GM19035 (cell line): Measurements from ENCODE around the gene ORM1.
"Not testable (repeated sequence)": the region's sequence is repeated elsewhere in the genome, so short reads cannot be mapped to it uniquely, and the experiment has no call there.

ENCODE experiments used
- ATAC-seq: cut with Tn5 transposase; IDR thresholded peaks from one replicate; pipeline ENCODE4 v1.9.1; 2021; ENCODE audit not compliant: unreplicated experiment

Gene ORM1

DNA sequence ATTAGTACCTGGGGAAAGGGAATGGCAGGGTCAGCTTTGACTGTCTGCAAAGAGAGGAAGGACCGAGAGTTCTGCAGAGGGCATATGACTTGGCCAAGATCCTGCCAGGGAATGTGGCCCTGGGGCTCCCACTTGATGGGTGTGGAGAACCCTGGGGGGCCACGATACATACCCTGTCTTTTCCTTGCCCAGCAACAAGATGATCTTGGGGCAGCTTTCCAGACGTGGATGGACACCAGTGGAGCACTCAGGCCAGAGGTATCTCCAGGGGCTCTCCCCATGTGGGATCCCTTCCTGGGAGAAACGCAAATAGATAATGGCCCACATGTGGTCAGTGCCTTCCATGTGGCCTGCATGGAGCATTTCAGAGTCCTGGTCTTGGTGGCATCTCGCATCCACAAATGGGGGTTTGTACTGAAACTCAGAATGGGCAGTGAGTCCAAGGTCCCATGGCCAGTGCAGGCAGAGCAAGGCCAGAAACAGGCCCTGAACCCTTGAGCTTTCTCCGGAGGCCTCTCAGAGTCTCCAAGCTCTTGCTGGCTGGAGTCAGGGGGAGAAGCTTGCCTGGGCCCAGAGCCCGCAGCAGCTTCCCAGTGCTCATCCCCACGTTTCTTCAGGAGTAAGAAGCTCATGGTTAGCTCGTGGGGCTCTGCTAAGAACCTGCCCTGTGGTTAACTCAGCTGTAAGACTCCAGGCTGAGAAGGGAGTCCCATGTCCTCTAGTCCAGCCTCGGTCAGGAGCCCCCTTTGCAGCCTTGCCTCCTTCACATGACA, 18.3 kb upstream of the ORM1 start:
- no peak for ATAC-seq

DNA sequence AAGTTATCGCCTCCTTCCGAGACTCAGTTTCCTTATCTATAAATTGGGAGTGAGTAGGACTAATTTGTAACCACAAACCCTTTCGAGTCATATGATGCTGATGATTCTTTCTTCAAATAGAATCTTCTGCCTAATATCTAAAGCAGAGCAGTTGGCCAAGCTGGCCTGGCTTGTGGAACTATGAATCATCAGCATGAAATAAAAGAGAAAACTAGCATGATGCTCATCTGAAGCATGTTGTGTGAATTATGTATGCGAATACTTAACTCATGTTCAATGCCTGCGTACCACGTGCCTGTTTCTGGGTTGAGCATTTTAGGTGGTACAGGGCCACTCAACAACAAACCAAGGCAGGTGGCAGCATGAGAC, 15.0 kb upstream of the ORM1 start:
- no peak for ATAC-seq

DNA sequence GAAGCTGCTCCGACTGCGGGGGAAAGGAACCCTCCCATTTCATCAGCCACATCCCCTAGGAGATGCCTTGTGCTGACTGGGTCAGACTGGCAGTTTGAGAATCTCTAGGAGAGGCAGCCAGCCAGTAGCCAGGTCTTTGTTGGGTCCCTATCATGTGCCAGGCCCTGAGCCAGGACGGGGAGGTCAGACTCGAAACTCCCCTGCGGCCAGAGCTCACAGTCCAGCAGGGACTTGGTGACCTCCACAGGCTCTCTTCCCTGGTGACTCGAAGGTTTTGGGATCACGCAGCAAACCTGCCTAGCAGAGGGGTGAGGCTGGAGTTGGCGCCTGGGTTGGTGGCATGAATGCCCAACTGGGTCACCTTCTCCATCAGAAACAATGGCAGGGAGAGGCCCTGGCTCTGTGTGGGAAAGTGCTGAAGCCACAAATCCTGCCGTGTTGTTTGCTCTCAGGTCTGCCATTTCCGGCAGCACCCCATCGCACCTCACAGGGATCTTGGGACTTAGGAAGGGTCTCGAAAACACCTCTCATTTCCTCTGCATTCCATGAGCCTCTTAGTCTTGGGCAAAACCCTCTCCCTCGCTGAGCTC, 14.4 kb upstream of the ORM1 start:
- ATAC-seq: no peak

DNA sequence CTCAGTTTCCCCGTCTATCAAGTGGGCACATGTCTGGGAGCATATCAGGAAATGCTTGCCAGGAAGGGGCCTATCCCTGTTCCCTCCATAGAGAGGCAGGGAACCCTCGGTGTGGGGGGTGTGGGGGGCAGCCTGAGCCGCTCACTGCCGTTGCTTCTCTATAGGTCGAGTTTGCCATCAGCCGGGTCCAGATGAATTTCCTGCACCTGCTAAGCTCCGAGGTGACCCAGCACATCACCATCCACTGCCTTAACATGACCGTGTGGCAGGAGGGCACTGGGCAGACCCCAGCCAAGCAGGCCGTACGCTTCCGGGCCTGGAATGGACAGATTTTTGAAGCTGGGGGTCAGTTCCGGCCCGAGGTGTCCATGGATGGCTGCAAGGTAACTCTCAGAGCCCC, 13.8 kb upstream of the ORM1 start:
- no peak for ATAC-seq

DNA sequence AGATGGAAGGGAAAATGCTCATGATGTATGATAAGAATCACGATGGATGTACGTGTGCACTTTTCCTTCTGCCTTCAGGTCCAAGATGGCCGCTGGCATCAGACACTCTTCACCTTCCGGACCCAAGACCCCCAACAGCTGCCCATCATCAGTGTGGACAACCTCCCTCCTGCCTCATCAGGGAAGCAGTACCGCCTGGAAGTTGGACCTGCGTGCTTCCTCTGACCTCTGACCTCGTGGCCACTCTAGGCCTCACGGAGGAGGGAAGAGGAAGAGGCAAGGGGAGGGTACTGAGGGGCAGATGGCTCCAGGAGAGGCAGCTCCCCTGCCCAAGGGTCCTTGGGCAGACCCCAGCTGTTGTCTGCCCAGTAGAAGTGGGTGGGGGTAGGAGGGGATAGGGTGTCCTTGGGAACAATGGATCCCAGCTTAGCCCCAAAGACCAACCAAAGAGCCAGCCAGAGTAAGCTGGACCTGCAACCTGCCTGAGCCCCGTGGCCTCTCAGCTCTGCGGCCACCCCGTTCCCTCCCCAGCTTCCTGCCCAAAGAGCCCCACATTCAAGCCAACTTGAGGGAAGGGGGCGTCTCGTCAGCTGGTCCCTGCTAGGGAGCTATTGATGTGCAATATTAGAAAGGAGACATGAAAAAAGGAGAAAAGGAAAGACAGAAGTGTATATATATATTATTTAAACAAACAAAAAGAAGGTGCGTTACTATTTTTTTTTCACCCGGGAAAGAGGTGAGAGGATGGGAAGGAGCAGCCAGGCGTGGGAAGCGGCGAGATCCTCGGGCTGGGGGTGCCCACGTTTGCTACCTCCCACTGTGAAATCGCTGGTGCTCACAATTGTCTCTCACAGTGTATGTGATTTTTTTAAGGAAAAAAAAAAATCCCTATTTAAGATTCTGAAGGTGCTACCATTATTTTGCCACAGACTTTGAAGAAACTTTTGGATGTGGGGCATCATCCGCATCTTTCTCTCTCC, 12.1 kb upstream of the ORM1 start:
- ATAC-seq: no peak

DNA sequence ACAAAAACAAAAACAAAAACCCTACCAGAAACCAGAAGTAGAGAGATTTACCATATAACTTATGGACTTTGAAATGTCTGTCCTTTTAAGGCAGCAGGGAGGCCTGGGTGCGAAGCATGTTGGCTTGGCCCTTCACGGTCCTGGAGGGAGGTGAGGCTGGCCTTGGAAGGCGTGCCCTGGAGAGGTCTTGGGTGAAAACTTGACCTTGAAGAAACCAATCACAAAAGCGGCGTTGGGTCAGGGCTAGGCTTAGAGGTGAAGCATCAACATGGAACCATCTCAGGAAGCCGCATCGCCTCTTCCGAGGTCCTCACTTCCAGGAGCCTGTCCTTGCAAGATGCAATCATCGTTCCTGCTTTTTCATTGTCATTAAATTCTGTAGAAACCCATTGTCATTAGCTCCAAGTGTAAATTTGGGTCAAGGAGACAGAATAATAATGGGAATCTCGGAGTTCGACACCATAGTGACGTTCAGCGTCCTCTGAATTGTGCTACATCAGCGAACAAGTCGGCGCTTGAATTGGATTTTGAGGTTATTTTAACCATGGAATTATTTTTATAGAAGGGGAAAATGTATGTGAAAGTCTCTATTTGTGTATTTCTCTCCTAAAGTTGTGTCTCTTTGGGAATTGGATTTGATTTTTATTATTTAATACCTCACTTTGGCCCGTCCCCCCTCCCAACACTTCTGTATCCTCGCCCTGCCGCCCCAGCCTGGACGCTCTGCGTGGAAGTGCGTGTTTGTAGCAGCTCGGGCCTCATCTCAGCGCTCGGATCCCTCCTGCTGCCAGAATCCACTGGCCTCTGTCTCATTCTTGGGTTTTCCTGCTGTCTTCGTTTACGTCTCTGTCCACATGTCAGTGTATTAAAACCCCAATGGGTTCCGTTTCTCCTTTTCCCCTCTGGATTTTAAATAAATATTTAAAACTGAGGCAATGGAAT, 11.1 kb upstream of the ORM1 start:
- ATAC-seq: no peak

DNA sequence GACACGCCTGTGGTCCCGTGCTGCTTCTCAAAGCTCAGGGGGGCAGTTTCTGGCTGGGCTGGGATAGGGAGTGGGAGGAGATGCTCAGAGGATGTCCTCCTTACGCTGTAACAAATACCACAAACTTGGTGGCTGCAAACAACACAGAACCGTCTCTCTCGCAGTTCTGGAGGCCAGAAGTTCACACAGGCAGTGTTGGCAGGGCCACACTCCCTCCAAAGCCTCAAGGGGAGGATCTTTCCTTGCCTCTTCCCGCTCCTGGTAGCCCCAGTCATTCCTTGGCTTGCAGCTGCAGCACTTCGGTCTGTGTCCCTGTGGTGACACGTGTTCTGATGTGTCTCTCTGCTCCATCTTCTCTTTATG, 10.4 kb upstream of the ORM1 start:
- no peak for ATAC-seq

DNA sequence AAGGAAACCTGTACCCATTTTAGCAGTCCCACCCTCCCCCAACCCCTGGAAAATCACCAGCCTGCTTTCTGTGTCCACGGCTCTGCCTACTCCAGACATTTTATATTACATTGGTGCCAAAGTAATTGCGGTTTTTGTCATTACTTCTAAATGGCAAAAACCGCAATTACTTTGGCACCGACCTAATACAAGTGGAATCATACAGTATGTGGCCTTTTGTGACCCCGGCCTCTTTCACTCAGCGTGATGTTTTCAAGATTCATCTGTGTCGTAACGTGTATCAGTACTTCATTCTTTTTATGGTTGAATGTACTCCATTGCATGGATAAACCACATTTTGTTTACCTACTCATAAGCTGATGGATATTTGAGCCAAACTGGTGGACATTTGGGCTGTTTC, 9.7 kb upstream of the ORM1 start:
- ATAC-seq: no peak

DNA sequence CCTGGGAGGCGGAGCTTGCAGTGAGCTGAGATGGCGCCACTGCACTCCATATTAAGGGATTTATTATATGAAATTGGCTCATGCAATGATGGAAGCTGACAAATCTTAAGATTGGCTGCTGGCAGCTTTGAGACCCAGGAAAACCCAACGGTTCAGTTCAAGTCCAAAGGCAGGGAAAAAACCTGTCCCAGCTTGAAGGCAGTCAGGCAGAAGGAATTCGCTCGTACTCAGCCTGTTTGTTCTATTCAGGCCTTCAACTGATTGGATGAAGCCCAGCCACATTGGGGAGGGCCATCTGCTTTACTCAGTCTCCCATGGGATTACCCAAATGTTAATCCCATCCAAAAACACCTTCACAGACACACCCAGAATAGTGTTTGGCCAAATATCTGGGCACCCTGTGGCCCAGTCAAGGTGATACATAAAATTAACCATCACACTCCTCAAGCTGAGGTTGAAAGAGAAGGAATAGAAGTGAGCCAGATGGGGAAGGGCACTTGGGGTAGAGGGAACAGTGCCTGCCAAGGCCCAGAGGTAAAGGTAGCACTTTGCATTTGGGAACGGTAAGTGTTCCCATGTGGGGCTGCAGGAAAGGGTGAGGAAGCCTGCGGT, 8.5 kb upstream of the ORM1 start:
- no peak for ATAC-seq

DNA sequence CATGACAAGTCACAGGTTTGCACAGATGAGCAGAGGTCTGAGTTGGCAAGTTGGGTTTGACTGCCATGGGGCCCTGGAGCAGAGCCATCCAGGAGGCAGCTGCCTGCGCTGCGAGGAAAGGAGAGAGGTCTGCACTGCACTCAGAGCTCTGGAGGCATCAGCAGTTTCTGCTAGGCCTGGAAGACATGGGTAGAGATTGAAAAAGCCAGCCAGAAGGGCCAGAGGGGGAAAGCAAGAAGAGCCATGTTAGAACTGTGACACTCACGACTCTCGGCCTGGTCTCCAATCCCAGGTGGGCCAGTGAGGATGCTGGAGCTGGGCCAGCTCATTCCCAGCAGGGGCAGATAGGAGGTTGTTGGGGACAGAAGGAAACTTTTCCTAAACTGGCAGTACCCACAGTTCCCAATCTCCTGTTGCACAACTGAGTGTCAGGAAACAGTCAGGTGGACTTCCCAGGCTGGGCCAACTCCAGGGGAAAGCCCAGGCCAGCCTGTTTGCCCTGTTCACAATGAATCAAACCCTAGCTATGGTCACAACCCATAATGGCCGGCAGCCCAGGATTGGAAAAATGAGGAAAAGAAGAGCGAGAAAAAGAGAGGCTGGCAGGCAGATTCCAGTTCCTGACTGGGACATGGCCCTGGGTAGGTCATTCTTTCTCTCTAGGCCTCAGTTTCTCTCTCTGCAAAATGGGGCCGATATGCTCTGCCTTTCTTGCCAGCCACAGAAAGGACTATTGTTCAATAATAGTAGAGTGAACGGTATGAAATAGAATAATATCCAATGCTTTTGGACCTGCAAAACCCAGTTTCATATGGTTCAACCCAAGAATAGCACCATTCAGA, 7.8 kb upstream of the ORM1 start:
- no peak for ATAC-seq

DNA sequence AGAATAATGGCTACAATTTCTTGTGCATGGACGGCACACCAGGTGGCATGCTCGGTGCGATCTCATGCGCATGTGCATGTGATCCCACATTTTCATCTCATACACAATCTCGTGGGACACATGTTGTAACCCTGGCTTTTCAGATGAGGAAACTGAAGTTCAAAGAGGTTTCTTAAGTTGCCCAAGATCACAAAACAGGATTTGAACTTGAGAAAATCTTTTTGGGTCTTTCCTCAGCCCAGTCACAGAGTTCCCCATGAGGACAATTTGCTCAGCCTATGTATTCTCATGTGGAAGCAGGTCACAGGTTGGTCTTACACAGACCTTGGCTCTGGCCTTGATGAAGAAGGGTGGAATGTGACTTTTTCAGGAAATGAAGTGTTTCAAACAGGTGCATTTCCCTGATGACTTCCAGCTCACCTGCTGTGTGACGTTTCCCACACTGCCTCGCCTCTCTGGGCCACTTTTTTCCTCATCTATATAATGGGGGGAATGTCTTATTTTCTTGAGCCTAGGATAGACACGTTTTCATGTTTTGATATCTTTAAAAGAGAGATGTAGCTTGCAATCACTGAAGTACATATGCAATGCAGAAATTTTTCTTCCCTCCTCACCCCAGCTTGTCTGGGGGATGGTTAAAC, 7.1 kb upstream of the ORM1 start:
- no peak for ATAC-seq

DNA sequence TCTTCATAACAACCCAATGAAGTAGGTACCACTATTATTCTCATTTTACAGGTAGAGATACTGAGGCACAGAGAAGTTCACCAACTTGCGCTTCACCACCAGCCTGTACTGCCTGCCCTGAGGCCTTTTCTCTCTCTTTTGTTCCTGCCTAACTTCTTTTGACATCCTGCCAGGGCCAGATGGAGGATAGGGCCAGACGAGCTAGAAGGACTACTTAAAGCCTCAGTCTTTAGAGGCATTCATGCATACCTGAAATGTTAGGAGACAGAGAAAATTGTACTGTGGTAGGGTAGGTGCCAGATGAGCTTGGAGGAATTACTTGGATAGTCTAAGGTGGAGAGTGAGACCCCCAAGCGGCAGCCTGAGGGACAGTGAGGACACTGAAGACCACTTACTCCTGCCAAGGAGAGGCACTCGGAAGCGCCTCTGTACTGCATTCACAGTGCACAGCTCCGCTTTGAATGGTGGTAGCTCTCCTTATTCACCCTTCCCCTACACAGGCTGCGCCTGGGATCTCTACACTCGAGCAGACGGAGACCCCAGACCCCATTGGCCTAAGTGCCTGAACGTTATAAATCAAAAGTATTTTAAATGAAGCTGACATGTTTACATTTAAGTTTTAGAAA, 6.2 kb upstream of the ORM1 start:
- ATAC-seq: no peak

DNA sequence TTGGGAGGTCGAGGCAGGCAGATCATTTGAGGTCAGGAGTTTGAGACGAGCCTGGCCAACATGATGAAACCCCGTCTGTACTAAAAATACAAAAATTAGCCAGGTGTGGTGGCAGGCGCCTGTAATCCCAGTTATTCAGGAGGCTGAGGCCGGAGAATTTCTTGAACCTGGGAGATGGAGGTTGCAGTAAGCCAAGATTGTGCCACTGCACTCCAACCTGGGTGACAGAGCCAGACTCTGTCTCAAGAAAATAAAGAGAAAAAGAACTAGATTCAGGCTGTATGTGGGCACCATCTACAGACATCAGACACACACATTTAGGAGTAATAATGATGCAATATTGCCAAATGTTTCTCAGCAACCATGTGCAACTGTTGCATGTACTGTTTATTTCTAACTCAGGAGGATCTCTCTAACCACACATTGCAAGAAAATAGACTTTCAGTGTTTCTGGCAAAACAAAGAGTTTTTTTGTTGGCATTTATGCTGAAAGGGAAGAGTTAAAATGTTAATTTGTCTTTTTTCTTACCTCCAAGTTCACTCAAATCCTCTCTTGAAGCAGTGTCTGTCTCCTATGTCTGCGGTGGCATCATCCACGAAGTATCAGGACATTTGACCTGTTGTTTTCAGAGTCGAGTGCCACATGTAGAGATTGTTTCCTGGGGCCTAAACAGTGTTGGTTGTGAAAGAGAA, 5.1 kb upstream of the ORM1 start:
- no peak for ATAC-seq

DNA sequence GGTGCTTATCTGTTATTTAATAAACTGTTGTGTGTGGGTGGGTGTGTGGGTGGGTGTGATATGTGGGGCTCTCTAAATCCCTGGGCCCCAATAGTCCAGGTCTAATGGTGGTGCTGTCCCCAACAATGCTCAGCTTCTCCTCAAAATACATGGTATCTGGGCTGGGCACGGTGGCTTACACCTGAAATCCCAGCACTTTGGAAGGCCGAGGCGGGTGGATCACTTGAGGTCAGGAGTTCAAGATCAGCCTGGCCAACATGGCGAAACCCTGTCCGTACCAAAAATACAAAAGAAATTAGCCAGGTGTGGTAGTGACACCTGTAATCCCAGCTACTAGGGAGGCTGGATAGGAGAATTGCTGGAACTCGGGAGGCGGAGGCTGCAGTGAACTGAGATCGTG, 4.5 kb upstream of the ORM1 start:
- no peak for ATAC-seq

DNA sequence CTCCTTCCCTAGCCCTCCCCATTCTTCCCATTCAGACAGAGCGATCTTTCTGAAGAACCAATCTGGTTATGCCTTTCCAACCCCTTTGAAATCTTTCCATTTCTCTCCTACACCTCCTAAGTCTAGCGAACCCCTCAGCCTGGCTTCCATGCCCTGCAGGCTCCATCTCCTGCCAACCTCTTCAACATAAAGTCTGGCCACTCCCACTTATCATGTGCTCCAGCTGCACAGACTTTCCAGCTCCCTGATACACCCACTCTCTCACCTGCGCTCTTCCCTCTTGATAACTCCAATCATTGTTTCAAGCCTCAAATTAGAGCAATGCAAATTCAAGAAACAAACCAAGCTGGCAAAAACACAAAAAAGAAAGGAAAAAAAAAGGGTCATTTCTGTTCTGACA, 3.8 kb upstream of the ORM1 start:
- no peak for ATAC-seq

DNA sequence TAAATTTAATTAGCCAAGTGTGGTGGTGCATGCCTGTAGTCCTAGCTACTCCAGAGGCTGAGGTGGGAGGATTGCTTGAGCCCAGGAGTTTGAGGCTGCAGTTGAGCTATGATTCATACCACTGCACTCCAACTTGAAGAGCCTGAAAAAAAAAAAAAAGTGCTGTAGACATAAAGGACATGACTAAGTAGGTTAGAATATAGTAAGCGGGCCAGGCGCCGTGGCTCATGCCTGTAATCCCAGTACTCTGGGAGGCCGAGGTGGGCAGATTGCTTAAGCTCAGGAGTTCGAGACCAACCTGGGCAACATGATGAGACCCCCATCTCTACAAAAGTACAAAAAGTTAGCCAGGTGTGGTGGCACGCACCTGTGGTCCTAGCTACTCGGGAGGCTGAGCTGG, 2.2 kb upstream of the ORM1 start:
- ATAC-seq: not testable (repeated sequence)

DNA sequence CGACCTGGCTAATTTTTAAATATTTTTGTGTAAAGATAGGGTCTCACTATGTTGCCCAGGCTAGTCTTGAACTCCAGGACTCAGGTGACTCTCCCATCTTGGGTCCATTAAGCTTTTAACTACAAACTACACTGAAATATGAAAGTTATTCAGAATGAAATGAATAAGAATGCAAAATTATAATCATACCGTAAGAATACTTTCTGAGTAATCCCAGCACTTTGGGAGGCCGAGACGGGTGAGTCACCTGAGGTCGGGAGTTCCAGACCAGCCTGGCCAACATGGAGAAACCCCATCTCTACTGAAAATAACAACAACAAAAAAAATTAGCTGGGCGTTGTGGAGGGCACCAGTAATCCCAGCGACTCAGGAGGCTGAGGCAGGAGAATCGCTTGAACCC, 1.1 kb upstream of the ORM1 start:
- no peak for ATAC-seq
